NCI-H510A (cell line): Measurements from ENCODE around the gene FOXN3.
"Not testable (repeated sequence)": the region's sequence is repeated elsewhere in the genome, so short reads cannot be mapped to it uniquely, and the experiment has no call there.

Experiments
- DNase-seq: peaks from one replicate; lab custom pipeline; 2025; lab: John Stamatoyannopoulos, UW

Gene FOXN3

GRCh38 chr14:89131004-89131750, 285.9 kb downstream of the FOXN3 start:
- DNase-seq: no peak

- no peak for DNase-seq
Measured at GRCh38 chr14:89129570-89129969, 287.5 kb downstream of the FOXN3 start.

GRCh38 chr14:89128311-89129026, 288.6 kb downstream of the FOXN3 start:
- no peak for DNase-seq

- DNase-seq: no peak
Measured at GRCh38 chr14:89126461-89126860, 290.6 kb downstream of the FOXN3 start.

- no peak for DNase-seq
Measured at GRCh38 chr14:89125216-89125615, 291.8 kb downstream of the FOXN3 start.

GRCh38 chr14:89123851-89124250, 293.2 kb downstream of the FOXN3 start:
- DNase-seq: no peak

- no peak for DNase-seq
Measured at GRCh38 chr14:89123215-89123614, 293.8 kb downstream of the FOXN3 start.

GRCh38 chr14:89121968-89122620, 294.9 kb downstream of the FOXN3 start:
- DNase-seq: peak; percentile 20

- DNase-seq: no peak
Measured at GRCh38 chr14:89117012-89117411, 300.0 kb downstream of the FOXN3 start.

- no peak for DNase-seq
Measured at GRCh38 chr14:89114109-89114508, 302.9 kb downstream of the FOXN3 start.

GRCh38 chr14:89112720-89113119, 304.3 kb downstream of the FOXN3 start:
- DNase-seq: no peak

GRCh38 chr14:89111766-89112543, 305.1 kb downstream of the FOXN3 start:
- not testable (repeated sequence) for DNase-seq

GRCh38 chr14:89111232-89111631, 305.8 kb downstream of the FOXN3 start:
- DNase-seq: not testable (repeated sequence)

GRCh38 chr14:89110110-89110509, 306.9 kb downstream of the FOXN3 start:
- no peak for DNase-seq

- no peak for DNase-seq
Measured at GRCh38 chr14:89108608-89109007, 308.4 kb downstream of the FOXN3 start.

- peak; percentile 2 for DNase-seq
Measured at GRCh38 chr14:89107626-89108025, 309.4 kb downstream of the FOXN3 start.
